IMR-90 (cell line): Measurements from ENCODE around the gene NCBP2L. TPM values are rescaled to one million over a fixed set of nuclear protein-coding genes. Genes with fewer than 3 reads are reported as not detected.

Experiments used
- ATAC-seq: fragments of 200-7000 bp; cut with Tn5 transposase; 2 replicates; pipeline ENCODE4 v1.9.1; 2020; ENCODE audit warnings: low read depth, mild to moderate bottlenecking, moderate library complexity
- BruUV-seq: library from RNA; stranded (reverse); fragments of 400-500 nt; replicated peaks from 2 replicates; lab custom pipeline; 2021; lab: Mats Ljungman, UMichigan
- CTCF ChIA-PET: fragments of 300-600 bp; formaldehyde crosslinking; extraction: SDS; loops from one replicate; lab custom pipeline; 2021; ENCODE audit warnings: antibody characterized with exemption; lab: Yijun Ruan, JAX
- POLR2A ChIA-PET: fragments of 300-600 bp; sonication (Branson Sonifier 250); formaldehyde crosslinking; loops from one replicate; lab custom pipeline; 2022; ENCODE audit warnings: antibody characterized with exemption; ENCODE audit not compliant: unreplicated experiment; lab: Charles Lee
- DNase-seq: peaks from one replicate; pipeline ENCODE4 v3.0.0; 2013
- H2AFZ ChIP-seq: replicated peaks from 2 replicates; pipeline ENCODE3; 2013; ENCODE audit warnings: low read length, mild to moderate bottlenecking; ENCODE audit not compliant: poor library complexity
- H2AK5ac ChIP-seq: 2 replicates; pipeline ENCODE4 v1.6.1; 2013; ENCODE audit warnings: low read depth, low read length, inconsistent platforms
- H2AK9ac ChIP-seq: replicated peaks from 2 replicates; pipeline ENCODE3; 2013; ENCODE audit warnings: mild to moderate bottlenecking, low read depth, low read length, moderate library complexity; ENCODE audit not compliant: poor library complexity
- H2BK120ac ChIP-seq: 2 replicates; pipeline ENCODE4 v1.6.1; 2013; ENCODE audit warnings: low read depth, low read length, inconsistent platforms
- H2BK15ac ChIP-seq: 3 replicates; pipeline ENCODE4 v1.6.1; 2013; ENCODE audit warnings: low read depth, low read length, inconsistent platforms
- H2BK20ac ChIP-seq: 2 replicates; pipeline ENCODE4 v1.6.1; 2013; ENCODE audit warnings: low read depth, mild to moderate bottlenecking, inconsistent platforms, low read length, moderate library complexity
- H2BK5ac ChIP-seq: 2 replicates; pipeline ENCODE4 v1.6.1; 2013; ENCODE audit warnings: mild to moderate bottlenecking, low read depth, low read length, inconsistent platforms; ENCODE audit not compliant: poor library complexity, severe bottlenecking
- H3K14ac ChIP-seq: replicated peaks from 2 replicates; pipeline ENCODE4 v1.6.1; 2013; ENCODE audit warnings: low read depth, low read length, inconsistent platforms
- H3K18ac ChIP-seq: 2 replicates; pipeline ENCODE4 v1.6.1; 2013; ENCODE audit warnings: low read depth, low read length, control low read depth
- H3K23ac ChIP-seq: 2 replicates; pipeline ENCODE4 v1.6.1; 2013; ENCODE audit warnings: low read depth, low read length, inconsistent platforms
- H3K27ac ChIP-seq: 2 replicates; pipeline ENCODE4 v1.5.1; 2013; ENCODE audit warnings: mild to moderate bottlenecking, control low read depth, low read length; ENCODE audit not compliant: insufficient read depth
- H3K27me3 ChIP-seq: 2 replicates; pipeline ENCODE4 v1.6.1; 2013; ENCODE audit warnings: low read length; ENCODE audit not compliant: control insufficient read depth, insufficient read depth
- H3K36me3 ChIP-seq: 2 replicates; pipeline ENCODE4 v1.6.1; 2013; ENCODE audit warnings: low read length, mixed read lengths; ENCODE audit not compliant: control insufficient read depth, insufficient read depth
- H3K4ac ChIP-seq: 2 replicates; pipeline ENCODE4 v1.6.1; 2013; ENCODE audit warnings: low read depth, low read length, inconsistent platforms
- H3K4me1 ChIP-seq: 2 replicates; pipeline ENCODE4 v1.6.1; 2013; ENCODE audit warnings: low read length, mixed read lengths; ENCODE audit not compliant: control insufficient read depth, insufficient read depth
- H3K4me2 ChIP-seq: 2 replicates; pipeline ENCODE4 v1.6.1; 2013; ENCODE audit warnings: low read depth, mild to moderate bottlenecking, control low read depth, low read length, moderate library complexity
- H3K4me3 ChIP-seq: 2 replicates; pipeline ENCODE4 v1.5.1; 2013; ENCODE audit warnings: low read depth, mild to moderate bottlenecking, control low read depth, low read length, moderate library complexity; ENCODE audit not compliant: insufficient read depth
- H3K56ac ChIP-seq: 2 replicates; pipeline ENCODE4 v1.6.1; 2013; ENCODE audit warnings: low read length, inconsistent platforms; ENCODE audit not compliant: insufficient read depth; ENCODE audit errors: extremely low read depth
- H3K79me1 ChIP-seq, 2 experiments: 2 replicates each; pipeline ENCODE4 v1.6.1; 2013; ENCODE audit warnings: low read length in 2 of 2, inconsistent platforms in 1 of 2, low read depth in 1 of 2
- H3K9ac ChIP-seq: 2 replicates; pipeline ENCODE4 v1.6.1; 2013; ENCODE audit warnings: low read depth, low read length, control low read depth
- H3K9me1 ChIP-seq: 2 replicates; pipeline ENCODE4 v1.6.1; 2013; ENCODE audit warnings: low read length, inconsistent platforms; ENCODE audit not compliant: insufficient read depth
- H3K9me3 ChIP-seq: 2 replicates; pipeline ENCODE4 v1.6.1; 2013; ENCODE audit warnings: low read length; ENCODE audit not compliant: control insufficient read depth, insufficient read depth
- H4K20me1 ChIP-seq: 2 replicates; pipeline ENCODE4 v1.6.1; 2013; ENCODE audit warnings: low read length, inconsistent platforms; ENCODE audit not compliant: insufficient read depth
- H4K5ac ChIP-seq: 2 replicates; pipeline ENCODE4 v1.6.1; 2013; ENCODE audit warnings: mild to moderate bottlenecking, low read depth, low read length, control low read depth
- H4K8ac ChIP-seq, 2 experiments: 2 replicates each; pipeline ENCODE4 v1.6.1; 2013; ENCODE audit warnings: low read depth in 2 of 2, low read length in 2 of 2, control low read depth in 1 of 2, inconsistent platforms in 1 of 2
- H4K91ac ChIP-seq: 2 replicates; pipeline ENCODE4 v1.6.1; 2013; ENCODE audit warnings: low read depth, low read length, inconsistent platforms; ENCODE audit not compliant: insufficient read depth
- CEBPB ChIP-seq: IDR thresholded peaks from 2 replicates; pipeline ENCODE4 v1.6.1; 2012; ENCODE audit warnings: low read depth, low read length, improper control_type of control experiment
- MAZ ChIP-seq: IDR thresholded peaks from 2 replicates; pipeline ENCODE4 v1.6.1; 2012; ENCODE audit warnings: low read depth, mild to moderate bottlenecking, low read length, improper control_type of control experiment, moderate library complexity, borderline replicate concordance
- MXI1 ChIP-seq: IDR thresholded peaks from 2 replicates; pipeline ENCODE4 v1.6.1; 2012; ENCODE audit warnings: low read depth, mild to moderate bottlenecking, low read length, moderate library complexity, borderline replicate concordance
- POLR2A ChIP-seq: IDR thresholded peaks from 2 replicates; pipeline ENCODE4 v1.6.1; 2012; ENCODE audit warnings: mild to moderate bottlenecking, low read depth, low read length
- RAD21 ChIP-seq: IDR thresholded peaks from 2 replicates; pipeline ENCODE4 v1.6.1; 2012; ENCODE audit warnings: low read length, improper control_type of control experiment
- SMC3 ChIP-seq: fragments of 150-350 bp; IDR thresholded peaks from 2 replicates; pipeline ENCODE4 v1.6.1; 2016; ENCODE audit warnings: low read depth, mild to moderate bottlenecking, antibody characterized with exemption, low read length, moderate library complexity
- WGBS, 2 experiments: methylation state at CpG; one replicate each; pipeline versions ENCODE4 v1.1.5 to v1.1.7; 2013; ENCODE audit warnings: missing lambda C conversion rate in 2 of 2; ENCODE audit not compliant: insufficient read length in 1 of 2; ENCODE audit errors: extremely low coverage in 2 of 2; 5-methylcytosine and 5-hydroxymethylcytosine counted together
- dilution Hi-C: fragments of 300-500 bp; cut with HindIII; formaldehyde crosslinking; loops from one replicate; pipeline ENCODE4 v1.14.3; 2018; ENCODE audit warnings: low sequenced_read_pairs; ENCODE audit not compliant: unreplicated experiment
- in situ Hi-C: fragments of 300-500 bp; cut with MboI; formaldehyde crosslinking; loops from 3 replicates; pipeline ENCODE4 v1.14.3; 2019; ENCODE audit warnings: low sequenced_read_pairs, inconsistent platforms, mixed read lengths
- intact Hi-C: fragments of 100-400 bp; cut with micrococcal nuclease; formaldehyde crosslinking; loops from 2 replicates; pipeline ENCODE4 v1.10.0; 2022
- polyA plus RNA-seq, 3 experiments: library from polyadenylated mRNA; depleted of rRNA; stranded (reverse); fragments of >200 nt; gene quantifications; 2 replicates each; pipeline ENCODE4 v1.2.3, GENCODE V29; 2012; ENCODE audit warnings: low replicate concordance in 1 of 3
- total RNA-seq: library from RNA; depleted of rRNA; stranded (reverse); fragments of >200 nt; gene quantifications from 2 replicates; pipeline ENCODE4 v1.2.3, GENCODE V29; 2012
- TF ChIP-seq, protein P1 (sequence below): conservative IDR thresholded peaks from 2 replicates; pipeline ENCODE4 v1.5.1; 2012; ENCODE audit warnings: mild to moderate bottlenecking, low read depth, low read length, improper control_type of control experiment
- TF ChIP-seq, protein P2 (sequence below): fragments of 150-350 bp; IDR thresholded peaks from 2 replicates; pipeline ENCODE4 v1.6.1; 2017; ENCODE audit warnings: mild to moderate bottlenecking, antibody characterized with exemption, low read length, low read depth

The NCBP2L gene
- total and polyA plus RNA-seq, 2 of the 4 experiments (the other 2 are of a cell fraction) = not detected

DNA sequence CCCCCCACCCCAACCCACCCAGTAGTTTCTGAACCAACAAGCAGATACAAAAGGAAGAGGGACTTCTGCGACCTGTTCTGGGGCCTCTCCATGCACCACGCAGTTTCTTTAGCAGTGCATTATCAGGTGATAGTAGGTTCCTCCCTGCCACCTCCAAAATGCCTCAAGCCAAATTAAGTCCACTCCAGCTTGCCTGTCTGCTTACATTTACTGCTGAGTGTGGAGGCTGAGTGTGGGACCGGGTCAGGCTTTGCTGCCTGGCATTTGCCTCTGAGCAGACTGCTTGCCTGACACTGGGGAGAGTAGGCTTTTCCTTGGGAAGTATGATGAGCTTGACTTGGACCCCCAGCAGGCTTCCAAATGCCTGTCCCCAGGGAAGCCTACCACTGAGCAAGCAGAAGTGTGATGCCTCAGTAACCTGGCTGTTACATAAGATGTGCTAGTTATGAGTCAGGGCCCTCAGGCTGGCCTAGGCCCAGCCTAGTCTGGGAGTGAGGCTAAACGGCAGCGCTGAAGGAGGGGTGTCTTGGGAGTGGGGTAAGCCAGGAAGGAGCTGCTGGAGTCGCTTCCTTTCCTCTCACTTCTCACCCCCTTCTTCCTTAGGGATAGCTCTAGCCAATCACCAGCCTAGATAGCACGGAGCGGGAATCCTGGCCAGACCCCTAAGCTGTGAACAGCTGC is 10.9 kb upstream of the NCBP2L start:
- Histone ChIP-seq H4K91ac (no peak overlapping the region), H3K9ac (no peak overlapping the region), H3K56ac (no peak overlapping the region), H3K4me3 (no peak overlapping the region), H4K5ac (no peak overlapping the region), H3K4ac (no peak overlapping the region), H3K36me3 (no peaks in the 10 kb centered on the region), H2AK9ac (no peak overlapping the region), H3K4me2 (no peak overlapping the region), H3K79me1 (no peaks in the 10 kb centered on the region), H3K14ac (no peak overlapping the region), H3K9me3 (no peaks in the 10 kb centered on the region), H4K8ac (no peak overlapping the region), H2AK5ac (no peak overlapping the region), H3K27ac (no peak overlapping the region), H3K18ac (no peak overlapping the region), H4K20me1 (peaks cover 3% of the 10 kb centered on the region; the same call in 1 of the 2 replicates), H3K9me1 (no peaks in the 10 kb centered on the region), H3K23ac (no peak overlapping the region), H3K27me3 (peaks cover 51% of the 10 kb centered on the region), H2BK5ac (no peak overlapping the region), H2BK15ac (no peak overlapping the region), H2AFZ (no peak overlapping the region), H2BK120ac (no peak overlapping the region), H3K4me1 (no peaks in the 10 kb centered on the region), H2BK20ac (no peak overlapping the region)
- CTCF ChIA-PET = interaction anchor here (1.1 kb wide), 1 partner anchor 9 kb away, joined by 3 read pairs; the partner anchor contains the start of gene TSC22D3
- 80% methylated on average over 1 of the region's 8 CpGs; no CpG with 5 or more reads in 1 of the 2 experiments for WGBS, 2 experiments
- DNase-seq (peak; percentile 21), ATAC-seq (peak; percentile 60)
- in situ Hi-C loops (no loop called here), intact Hi-C loops (no loop called here), dilution Hi-C loops (no loop called here)
- POLR2A ChIA-PET = interaction anchor here (0.6 kb wide), 1 partner anchor 19 kb away, joined by 5 read pairs; no protein-coding TSS in a partner anchor
- TF ChIP-seq, protein P1, sequence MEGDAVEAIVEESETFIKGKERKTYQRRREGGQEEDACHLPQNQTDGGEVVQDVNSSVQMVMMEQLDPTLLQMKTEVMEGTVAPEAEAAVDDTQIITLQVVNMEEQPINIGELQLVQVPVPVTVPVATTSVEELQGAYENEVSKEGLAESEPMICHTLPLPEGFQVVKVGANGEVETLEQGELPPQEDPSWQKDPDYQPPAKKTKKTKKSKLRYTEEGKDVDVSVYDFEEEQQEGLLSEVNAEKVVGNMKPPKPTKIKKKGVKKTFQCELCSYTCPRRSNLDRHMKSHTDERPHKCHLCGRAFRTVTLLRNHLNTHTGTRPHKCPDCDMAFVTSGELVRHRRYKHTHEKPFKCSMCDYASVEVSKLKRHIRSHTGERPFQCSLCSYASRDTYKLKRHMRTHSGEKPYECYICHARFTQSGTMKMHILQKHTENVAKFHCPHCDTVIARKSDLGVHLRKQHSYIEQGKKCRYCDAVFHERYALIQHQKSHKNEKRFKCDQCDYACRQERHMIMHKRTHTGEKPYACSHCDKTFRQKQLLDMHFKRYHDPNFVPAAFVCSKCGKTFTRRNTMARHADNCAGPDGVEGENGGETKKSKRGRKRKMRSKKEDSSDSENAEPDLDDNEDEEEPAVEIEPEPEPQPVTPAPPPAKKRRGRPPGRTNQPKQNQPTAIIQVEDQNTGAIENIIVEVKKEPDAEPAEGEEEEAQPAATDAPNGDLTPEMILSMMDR = no peak
- TF ChIP-seq RAD21 (no peak), MAZ (no peak), CEBPB (no peak), POLR2A (no peak), SMC3 (no peak), MXI1 (no peak)
- TF ChIP-seq, protein P2, sequence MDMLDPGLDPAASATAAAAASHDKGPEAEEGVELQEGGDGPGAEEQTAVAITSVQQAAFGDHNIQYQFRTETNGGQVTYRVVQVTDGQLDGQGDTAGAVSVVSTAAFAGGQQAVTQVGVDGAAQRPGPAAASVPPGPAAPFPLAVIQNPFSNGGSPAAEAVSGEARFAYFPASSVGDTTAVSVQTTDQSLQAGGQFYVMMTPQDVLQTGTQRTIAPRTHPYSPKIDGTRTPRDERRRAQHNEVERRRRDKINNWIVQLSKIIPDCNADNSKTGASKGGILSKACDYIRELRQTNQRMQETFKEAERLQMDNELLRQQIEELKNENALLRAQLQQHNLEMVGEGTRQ = no peak
- no TSS peak for BruUV-seq
